RPMI8226 (cell line): ENCODE results near the gene PTPRG.
A peak's percentile ranks its signal among the peaks of the same experiment; 100 is the strongest.
"Not testable (repeated sequence)": the region's sequence is repeated elsewhere in the genome, so short reads cannot be mapped to it uniquely, and the experiment has no call there.

Experiments used
- DNase-seq: peaks from one replicate; pipeline ENCODE4 v3.0.0-alpha.2; 2015

PTPRG gene

GRCh38 chr3:61561374-61562041 is at the start of gene PTPRG:
Gene PTPRG, plus strand, starts transcription at chr3:61561571. Its CDS starts 717 bp downstream, at chr3:61562288.
- DNase-seq: peak; percentile 71

DNA sequence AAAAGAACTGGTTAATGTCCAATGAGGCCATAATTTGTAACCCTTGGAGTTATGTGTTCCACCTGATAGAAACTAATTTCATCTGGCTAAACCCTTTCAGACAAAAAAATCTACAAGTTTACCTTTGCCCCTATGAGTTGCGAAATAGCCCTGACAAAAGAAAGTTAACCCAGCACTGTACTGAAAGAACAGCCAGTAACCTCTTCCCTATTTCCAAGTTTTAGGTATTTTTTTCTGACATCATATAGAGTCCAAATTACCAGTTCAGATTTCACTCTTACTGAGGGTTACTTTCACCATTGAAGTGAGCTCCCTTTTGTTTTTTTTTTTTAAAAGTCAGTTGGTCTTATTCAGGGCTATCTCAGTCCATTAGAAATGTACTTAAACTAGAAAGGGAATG is 42.8 kb upstream of the PTPRG start:
- DNase-seq: no peak

DNA sequence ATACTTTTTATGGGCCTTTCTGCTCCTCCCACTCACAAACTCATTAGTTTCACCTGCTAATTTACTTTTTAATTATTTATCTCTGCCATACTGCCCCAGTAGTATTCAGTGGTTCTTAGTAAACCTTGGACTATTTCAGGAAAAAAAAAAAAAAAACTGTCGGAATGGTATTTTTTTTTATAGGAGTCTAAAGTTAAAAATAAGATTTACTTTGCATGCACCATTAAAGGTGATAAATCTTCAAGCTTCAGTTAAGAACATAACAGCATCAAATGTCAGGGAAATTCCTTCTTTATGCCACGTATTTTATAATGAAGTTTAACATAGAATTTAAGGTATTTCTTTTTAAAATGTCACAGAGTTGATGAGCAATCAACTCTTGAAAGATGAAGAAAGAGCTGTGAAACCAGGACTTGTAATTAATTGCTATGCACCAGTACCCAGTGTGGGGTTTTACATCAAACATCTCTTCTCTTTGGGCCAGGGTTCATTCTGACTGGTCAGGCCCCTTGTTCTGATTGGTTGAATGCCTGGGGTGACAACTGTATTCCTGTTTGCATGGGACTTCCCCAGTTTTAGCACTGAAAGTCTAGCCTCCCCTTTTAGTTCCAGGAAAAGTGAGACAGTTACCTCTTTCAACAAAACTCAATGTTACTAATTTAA is 40.3 kb upstream of the PTPRG start:
- no peak for DNase-seq

GRCh38 chr3:61522060-61522459 is 39.3 kb upstream of the PTPRG start:
- no peak for DNase-seq

DNA sequence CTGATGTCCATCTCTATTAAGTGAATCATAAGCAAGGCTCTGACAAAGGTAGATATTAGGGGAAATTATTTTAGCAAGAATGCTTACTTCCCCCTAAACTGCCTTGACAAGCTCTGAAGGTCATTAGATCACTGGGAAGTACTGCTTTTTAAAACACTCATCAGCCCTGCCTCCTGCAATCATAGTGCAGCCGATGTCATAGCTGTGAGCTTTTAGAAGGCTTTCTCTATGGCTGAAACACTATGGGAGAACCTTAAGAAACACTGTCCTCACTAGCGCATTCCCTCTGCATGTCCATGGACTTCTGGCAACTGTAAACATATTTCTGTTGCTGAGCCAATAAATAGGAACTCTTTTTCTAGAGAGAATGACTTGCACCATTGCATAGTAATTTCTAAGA is 38.7 kb upstream of the PTPRG start:
- DNase-seq: no peak

DNA sequence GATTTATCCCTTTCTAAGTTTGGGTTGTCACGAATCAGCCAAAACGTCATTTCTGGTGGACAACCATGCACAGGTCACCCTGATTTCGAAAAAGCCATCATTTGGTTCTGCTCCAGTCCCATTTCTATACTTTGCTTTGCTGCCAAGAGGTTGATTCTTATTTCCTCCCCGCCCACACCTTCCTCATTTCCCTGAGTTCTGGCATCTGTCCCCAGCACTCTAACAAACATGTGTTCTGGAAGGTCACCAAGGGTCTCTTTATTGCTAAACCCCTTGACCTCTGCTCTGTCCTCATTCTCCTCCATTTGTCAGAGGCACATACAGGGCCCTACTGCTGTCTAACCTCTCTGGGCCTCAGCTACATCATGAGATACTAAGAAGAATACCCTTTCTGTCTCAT is 36.4 kb upstream of the PTPRG start:
- no peak for DNase-seq

DNA sequence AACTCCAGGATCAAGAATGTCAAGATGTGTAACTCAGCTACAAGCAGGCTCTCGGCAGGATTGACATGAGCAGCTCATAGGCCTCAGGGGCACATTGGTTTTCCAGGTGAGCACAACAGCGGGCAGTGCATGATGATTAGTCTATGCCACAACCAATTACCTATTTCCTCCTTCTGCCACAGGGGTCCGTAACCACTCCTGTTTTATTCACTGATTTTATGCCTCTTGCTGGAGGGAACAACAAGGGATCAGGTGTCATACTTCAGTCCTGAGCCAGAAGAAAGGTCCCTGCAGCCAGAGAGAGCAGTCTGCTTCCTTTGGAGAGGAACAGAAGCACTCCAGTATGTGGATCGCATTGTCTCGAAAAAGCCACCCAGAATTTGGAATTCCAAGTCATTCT is 35.1 kb upstream of the PTPRG start:
- no peak for DNase-seq

GRCh38 chr3:61527011-61527410 is 34.4 kb upstream of the PTPRG start:
- no peak for DNase-seq

- DNase-seq: peak; percentile 41
Observed at GRCh38 chr3:61530355-61530754, 31.0 kb upstream of the PTPRG start.

DNA sequence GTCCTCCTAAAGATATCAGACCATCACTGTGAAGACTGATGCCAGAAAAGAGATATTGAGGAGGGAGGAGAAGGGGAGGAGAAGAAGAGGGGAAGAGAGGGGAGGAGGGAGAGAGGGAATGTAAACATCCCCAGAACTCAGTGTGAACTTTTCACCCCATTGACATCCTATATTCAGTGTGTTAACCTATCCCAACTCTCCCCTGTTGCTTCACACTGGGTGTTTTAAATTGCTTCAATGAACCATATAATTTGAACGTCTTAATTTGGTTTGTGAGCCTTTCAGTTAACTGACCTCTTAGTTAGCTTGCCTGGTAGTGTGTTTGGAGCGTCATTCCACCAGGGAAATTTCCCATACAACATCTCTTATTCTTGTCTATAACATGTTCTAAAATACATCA is 29.8 kb upstream of the PTPRG start:
- no peak for DNase-seq

- DNase-seq: no peak
Observed at GRCh38 chr3:61532739-61533500, 28.5 kb upstream of the PTPRG start.

GRCh38 chr3:61535826-61536225 is 25.5 kb upstream of the PTPRG start:
- DNase-seq: no peak

GRCh38 chr3:61537366-61537765 is 24.0 kb upstream of the PTPRG start:
- DNase-seq: no peak

DNA sequence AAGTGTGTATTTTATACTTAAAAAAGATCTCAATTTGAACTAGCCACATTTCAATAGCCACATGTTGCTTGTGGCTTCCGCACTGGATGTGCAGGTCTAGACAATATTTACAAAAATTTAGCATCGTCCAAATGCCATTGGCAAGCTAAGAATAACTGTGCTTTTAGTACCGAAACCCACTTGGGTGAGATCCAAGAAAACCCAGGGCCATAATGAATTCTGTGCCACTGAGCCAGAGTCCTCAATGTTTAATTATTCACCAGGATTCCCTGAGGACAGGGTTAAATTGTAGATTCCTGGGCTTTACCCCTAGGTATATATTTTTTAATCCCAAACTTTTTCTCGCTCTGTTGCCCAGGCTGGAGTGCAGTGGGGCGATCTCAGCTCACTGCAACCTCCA is 22.9 kb upstream of the PTPRG start:
- DNase-seq: no peak

- DNase-seq: no peak
Observed at GRCh38 chr3:61541694-61542093, 19.7 kb upstream of the PTPRG start.

GRCh38 chr3:61545716-61546115 is 15.7 kb upstream of the PTPRG start:
- no peak for DNase-seq

- no peak for DNase-seq
Observed at GRCh38 chr3:61547625-61548024, 13.7 kb upstream of the PTPRG start.

GRCh38 chr3:61552704-61553103 is 8.7 kb upstream of the PTPRG start:
- DNase-seq: not testable (repeated sequence)

GRCh38 chr3:61559136-61559731 is 2.1 kb upstream of the PTPRG start:
- DNase-seq: no peak

DNA sequence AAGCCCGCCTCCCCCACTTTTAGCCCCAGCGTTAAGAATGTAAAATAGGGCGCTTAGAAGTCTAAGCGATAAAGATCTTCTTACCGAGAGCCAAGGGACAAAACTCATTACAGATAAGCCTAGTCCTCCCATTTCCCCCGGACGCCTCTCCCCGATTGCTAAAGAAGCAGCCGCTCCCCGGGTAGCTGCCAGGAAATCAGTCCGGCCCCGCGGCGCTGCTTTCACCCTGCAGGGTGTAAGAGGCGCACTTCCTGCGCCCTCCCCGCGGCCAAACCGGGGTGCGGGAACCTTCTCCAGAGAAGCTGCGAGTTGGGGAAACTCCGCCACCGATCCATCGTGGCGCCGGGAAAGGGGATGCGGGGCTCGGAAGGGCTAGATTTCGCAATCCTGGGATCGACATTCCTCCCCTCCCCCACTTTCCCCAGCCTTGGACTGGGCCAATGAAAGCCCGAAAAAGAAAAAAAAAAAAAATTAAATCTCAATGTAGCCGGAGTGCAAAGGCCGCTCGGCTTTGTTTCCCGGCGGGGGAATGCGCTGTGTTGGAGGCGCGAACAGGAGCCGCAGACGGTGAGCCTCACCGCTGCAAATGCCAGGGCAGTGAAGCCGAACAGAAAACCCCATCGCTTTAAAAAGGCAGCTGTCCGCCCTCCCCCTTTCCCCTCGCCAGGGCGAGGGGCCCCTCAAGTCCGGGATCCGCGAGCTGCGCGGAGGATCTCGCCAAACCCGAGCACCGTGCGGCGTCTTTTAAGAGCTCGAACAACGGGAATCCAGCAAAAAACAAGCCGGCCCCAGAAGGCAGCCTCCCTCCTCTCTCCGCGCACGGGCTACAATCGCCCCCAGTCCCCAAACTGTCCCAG is 626 bp upstream of the PTPRG start:
- peak; percentile 72 for DNase-seq

DNA sequence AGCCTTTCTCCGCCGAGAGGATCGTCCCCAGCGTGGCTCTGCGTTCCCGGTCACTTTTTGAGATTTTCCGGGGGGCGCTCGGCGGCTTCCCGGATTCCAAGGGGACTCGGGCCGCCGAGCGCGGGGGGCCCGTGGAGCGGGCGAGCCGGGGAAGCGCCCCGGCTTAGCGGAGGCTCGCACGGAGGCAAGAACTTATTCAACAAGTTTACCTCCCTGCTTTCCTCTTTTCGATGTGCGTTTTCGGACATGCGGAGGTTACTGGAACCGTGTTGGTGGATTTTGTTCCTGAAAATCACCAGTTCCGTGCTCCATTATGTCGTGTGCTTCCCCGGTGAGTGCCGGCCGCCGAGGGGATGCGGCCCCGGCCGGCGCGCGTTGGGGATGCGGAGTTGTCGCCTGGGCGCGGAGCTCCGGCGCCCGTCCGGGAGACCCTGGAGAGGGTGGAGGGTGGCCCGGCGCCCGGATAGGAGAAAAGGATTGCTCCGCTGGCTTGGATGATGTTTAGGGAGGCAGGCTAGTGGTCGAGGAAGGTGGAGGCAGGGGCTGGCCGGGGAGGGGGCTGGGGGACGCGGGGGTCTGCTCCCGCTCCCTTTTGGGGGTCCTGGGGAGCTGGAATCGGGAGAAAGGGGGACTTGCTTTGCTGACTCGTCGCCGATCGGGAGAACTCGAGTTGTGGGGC is 810 bp downstream of the PTPRG start:
- DNase-seq: peak; percentile 27

- peak; percentile 7 for DNase-seq
Observed at GRCh38 chr3:61562721-61563312, 1.4 kb downstream of the PTPRG start.
